SKM-1 (cell line): ENCODE data around the gene CTRL.
A peak's percentile ranks its signal among the peaks of the same experiment; 100 is the strongest.
"Not testable (repeated sequence)": the region's sequence is repeated elsewhere in the genome, so short reads cannot be mapped to it uniquely, and the experiment has no call there.

Experiments used
- DNase-seq: peaks from one replicate; lab custom pipeline; 2025; ENCODE audit not compliant: unreplicated experiment; lab: John Stamatoyannopoulos, UW

CTRL gene

DNA sequence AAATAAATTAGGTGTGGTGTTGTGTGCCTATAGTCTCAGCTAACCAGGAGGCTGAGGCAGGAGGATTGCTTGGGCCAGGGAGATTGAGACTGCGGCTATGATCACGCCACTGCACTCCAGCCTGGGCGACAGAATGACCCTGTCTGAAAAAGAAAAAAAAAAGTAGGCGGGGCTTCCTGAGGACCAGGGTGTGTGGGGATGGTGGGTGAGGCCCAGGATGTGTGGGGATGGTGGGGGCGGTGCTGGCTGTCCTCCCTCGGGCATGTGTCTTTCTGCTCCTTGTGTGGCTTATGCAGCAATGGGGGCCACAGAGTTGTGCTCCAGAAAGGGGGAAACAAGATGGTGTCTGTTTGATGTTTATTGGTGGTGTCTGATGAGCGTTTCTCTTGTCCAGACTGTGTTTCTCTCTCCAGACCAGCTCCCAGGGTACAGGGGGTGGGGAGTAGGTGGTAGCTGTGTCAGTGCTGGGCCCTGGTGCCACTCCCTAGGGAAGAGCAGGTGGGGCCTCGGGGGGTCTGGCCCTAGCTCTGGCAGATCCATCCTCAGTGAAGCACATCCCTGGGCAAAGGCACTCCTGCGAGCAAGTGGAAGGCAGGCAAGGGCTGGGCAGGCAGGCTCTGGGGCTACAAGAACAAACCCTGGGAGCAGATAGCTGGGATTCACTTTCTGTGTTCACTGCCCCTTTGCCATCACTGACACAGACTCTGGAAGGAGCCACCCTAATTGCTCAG is 10.0 kb upstream of the CTRL start:
- no peak for DNase-seq

DNA sequence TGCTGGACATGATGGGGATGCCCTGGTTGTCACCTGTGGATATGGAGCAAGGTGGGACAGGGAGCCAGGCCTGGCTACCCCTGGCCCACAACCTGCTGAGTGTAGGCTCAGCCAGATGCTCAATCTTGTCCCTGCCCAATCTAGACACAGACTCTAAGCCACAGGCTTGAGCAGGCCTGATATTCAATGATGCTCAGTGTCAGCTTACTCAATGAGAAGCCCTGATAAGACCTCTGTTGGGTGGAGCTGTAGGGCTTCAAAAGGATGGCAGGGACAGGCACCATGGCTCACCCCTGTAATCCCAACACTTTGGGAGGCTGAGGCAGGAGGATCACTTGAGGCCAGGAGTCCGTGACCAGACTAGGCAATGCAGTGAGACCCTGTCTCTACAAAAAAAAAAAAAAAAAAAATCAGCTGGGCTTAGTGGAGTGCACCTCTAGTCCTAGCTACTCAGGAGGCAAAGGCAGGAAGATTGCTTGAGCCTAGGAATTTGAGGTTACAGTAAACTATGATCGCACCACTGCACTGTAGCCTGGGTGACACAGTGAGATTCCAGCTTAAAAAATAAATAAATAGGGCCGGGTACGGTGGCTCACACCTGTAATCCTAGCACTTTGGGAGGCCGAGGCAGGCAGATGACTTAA is 8.9 kb upstream of the CTRL start:
- DNase-seq, result no peak

DNA sequence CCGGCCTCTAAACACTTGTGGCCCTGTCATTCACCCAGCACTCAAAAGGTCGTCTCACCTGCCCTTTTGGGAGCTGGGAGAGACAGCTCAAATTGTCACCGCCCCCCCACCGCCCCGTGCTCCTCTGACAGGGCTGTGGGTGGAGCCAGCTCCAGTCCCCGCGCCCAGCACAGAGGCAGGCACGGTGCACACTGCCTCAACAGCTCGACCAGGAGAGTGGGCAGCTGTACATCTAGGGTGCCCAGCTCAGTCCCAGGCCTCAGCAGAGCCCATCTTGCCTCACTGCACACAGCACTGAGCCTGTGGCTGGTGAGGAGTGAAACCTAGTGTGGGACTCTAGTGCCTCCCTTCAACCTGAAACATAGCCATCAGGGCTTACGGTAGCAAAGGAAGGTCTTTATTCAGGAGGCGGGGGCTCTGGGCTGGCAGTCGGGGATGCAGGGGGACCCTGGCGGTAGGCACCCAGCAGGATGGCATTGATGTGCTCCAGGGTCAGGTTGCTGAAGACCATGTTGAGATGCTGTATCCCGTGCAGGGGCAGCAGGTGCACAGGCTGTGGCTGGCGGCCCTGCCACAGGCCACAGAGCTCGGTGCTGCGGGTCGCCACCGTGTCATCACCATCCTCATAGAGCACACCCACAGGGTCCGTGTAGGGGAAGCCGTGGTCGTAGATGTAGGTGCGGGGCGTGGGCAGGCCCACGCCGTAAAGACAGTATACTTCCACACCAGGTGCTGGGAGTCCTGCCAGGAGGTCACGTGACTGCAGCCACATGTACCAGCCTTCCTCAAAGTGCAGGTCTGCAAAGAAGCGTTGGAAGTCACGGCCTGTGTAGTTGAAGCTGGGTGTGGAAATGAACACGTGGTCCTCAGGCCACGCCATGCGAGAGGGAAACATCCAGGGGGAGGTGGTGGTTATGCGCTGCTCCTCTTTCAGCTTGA is 8.1 kb upstream of the CTRL start:
- DNase-seq, result no peak

DNA sequence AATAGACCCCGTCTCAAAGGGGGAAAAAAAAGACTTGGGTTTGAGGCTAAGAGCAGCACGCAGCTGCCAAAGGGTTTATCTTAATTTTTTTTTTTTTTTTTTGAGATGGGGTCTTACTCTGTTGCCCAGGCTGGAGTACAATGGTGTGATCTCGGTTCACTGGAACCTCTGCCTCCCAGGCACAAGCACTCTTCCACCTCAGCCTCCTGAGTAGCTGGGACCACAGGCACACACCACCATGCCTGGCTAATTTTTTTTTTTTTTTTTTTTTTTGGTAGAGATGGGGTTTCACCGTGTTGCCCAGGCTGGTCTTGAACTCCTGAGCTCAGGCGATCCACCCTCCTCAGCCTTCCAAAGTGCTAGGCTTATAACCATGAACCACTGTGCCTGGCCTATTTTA is 6.1 kb upstream of the CTRL start:
- not testable (repeated sequence) for DNase-seq

DNA sequence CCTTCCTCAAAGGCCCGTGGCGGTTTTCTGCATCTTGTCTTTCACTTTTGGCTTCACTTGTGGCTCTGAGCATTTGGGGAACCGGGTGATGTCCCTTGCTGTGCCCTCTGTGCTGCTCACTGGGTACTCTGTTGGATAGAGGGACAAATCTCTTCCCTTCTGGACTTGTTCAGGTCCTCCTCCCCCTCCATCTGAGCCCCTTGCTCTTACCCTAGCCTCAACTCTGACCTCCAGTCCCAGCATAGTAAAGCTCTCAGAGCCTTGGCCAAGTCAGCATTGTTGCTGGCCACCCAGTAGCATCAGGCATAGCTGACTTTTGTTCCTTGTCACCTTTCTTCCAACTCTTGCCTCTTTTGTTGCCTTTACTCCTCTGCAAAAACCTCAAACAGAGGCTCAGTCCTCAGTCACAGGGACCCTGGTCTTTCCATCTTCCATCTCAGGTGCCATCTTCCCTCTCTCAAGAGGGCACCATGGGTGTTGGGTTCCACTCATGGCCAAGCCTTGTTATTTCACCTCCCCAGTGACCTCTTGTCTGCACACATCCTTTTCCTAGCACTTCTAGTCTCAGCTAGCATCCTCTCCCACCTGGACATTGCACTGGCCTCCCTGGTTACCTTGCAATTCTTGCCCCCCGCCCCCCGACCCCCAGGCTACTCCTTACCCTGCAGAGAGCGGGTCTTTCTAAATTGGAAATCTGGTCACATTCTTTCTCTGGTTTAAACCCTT is 5.4 kb upstream of the CTRL start:
- peak; percentile 91 for DNase-seq

DNA sequence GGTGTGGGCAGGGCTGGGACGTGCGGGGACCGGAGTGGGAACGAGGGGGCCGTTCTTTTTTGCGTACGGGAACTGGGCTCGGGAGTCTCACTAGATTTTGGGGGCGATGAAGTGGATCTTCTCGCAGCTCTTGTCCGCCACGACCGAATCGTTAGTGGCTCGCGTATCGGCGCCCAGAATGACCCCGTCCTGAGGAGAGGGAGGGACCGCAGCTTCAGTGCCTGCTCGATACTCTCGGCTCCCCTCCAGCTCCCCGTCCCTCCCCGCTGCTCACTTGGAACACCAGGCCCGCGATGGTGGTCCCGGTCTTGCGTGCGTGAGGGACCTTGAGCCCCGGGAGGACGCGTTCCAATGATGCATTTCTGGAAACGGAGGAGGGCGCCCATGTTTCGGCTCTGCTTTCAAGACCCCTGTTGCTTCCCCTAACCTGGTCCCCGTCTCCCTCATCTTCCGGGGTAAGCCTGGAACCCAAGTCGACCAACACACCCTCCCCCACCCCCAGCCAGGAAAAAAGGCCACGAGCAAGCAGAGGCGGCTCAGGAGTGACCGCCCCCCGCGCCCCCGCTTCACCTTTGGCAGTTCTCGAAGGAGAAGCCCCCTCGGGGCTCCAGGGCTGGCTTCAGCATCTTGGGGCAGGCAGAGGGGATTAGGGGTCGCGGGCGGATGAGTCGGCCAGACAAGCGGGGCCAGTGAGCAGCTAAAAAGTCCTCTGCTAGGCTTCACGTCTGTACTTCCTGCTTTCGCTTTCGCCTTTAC is 4.6 kb upstream of the CTRL start, which contains the start of gene PSMB10:
PSMB10 (minus strand) TSS at position 727 of the 756 bp plus-strand sequence; CDS start at position 626, 101 bp downstream.
- no peak for DNase-seq

DNA sequence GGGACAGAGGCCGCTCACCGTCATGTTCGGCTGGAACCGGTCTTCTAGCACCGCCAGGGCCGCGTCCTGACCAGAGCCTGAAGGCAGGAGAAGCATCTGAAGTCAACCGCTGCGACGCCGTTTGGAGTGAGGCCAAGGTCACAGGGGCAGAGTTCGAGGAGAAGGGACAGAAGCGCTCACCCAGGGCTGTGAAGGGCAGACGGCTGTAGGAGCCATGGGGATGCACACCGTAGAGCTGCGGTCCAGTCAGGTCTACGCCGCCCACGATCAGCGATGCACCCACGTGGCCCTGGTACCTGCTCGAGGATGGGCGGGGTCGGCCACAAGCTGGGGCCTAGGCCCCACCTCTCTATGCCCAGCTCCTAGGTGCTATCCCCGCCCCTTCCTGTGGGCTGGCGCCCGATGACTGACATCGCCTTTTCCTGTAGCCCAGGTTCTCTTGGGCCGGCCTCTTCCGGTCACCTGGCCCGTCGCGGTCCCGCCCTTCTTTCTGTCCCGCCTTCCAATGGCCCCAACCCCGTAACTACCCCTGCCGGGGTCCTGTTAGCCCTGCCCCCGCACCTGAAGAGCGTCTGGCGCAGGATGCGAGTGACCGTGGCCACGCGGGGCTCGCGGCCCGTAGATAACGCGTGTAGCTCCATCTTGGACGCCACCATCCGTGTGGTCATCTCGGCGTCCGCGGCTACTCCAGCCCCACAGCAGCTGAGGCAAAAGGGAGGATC is 3.9 kb upstream of the CTRL start:
- peak; percentile 93 for DNase-seq

DNA sequence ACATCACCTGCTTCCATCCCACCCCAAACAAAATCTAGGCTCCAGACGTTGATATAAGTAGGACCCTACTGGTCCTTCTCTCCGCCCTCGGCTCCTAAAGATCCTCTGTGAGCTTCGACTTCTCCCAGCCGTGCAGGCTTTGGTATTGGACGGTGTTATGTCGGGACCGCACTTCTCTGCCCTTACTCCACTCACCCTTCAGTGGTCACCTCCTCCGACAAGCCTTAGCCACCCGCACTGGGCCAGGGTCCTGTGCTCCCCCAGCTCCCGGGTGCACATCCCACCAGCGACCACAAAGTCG is 3.4 kb upstream of the CTRL start:
- DNase-seq, result no peak

DNA sequence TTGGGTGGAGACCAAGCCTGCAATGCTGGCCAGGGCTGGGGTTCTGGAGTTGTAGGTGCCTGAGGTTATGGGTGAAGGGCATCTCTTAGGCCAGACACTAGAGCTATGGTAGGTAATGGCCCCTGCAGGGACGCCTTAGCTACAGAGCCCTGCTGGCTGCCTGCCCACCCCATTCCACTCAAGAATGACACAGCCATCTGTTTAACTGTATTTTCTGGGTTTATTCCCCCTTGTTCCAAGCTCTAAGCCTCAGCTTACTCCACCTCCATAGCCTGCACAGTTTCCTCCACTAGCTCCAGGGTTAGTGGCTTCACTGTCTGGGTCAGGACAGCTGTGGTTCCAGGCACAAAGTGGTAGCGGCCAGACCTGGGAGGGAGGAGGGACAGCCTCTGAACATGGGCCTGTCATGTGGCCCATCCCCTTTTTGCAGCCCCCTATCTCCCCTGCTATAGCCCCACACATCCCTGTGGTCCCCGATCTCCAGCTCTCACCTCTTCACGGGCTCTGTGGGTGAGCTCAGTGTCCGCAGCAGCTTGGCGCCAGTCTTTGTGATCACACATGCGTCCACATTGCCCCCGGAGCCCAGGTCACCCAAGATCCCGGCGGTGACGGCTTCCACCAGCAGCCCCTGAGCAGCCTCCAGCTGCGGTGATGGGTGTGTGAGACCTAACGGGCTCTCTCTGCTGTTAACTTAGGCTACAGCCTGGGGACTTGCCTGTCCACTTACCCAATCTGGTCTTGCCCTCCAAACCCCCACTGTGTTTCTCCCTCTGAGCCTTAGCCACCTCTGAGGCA is 2.8 kb upstream of the CTRL start:
- DNase-seq, result no peak

DNA sequence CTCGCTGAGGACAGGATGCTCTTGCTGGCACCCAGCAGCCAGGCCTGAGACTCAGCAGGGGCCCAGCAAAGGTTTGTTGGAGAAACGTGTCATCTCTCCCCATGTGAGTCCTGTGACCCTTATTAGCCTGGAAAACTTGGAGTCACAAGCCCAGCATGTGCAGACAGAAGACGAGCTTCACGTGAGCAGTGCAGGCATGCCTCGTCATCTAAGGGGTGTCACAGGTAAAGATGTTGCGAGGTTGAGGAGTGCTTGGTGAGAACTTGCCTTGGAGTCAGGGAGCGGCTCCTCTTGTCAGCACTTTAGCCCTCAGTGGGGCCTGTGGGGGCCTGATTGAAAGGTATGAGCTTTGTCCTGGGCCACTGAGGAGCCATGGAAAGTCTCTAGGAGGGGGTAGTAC is 2.1 kb upstream of the CTRL start:
- DNase-seq, result no peak

DNA sequence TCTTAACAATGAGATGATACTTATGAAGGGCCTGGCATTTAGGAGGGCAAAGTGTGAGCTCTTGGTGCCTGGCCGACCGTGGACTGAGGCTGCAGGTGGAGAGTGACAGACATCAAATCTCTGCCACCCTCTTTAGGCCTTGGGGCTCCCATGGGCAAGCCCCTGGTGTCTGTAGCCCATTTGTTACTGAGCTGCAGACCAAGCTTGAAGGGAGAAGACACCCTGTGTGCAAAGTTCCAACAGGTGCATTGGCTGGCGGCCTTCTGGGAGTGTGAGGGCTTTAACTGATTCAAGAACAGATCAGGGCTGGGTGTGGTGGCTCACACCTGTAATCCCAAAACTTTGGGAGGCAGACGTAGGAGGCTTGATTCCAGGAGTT is 789 bp upstream of the CTRL start:
- DNase-seq, result no peak

DNA sequence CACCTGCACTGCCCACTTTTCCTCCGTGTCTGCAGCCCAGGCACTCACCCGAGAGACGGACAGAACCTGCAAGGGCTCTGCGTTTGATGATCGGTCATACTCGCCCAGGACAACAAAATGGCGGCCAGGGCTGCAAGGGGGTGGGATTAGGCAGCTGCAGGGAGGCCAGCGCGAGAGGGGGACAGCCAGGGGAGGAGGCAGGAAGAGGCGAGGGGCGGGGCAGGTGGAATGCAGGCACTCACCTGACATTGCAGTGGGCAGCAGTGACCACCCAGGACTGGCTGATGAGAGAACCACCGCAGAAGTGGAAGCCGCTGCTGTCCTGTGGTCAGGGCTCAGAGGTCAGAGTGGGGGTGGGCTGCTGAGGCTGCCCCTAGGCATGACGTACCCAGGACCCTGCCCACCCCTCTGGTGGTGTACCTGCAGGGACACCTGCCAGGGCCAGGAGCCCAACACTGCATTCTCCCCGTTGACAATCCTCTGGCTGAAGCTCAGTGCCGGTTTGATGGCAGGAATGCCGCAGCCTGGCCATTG is 917 bp downstream of the CTRL start:
- no peak for DNase-seq

DNA sequence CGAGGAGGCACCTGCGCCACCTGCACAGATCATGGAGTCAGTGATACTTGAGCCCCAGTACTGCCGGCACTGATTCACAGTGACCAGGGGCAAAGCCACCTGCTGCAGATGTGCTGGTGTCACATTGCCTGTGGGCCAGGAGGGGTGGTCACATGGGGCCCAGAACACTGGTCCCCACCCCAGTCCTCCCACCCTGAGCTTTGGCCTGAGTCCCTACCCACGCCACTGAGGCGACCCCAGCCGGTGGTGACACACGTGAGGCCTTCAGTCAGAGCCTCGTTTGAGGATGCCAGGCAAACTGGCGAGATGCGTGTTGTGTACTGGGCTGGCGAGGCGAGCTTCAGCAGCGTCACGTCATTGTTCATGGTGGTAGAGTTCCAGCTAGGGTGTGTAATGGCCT is 1.5 kb downstream of the CTRL start:
- DNase-seq, result no peak

DNA sequence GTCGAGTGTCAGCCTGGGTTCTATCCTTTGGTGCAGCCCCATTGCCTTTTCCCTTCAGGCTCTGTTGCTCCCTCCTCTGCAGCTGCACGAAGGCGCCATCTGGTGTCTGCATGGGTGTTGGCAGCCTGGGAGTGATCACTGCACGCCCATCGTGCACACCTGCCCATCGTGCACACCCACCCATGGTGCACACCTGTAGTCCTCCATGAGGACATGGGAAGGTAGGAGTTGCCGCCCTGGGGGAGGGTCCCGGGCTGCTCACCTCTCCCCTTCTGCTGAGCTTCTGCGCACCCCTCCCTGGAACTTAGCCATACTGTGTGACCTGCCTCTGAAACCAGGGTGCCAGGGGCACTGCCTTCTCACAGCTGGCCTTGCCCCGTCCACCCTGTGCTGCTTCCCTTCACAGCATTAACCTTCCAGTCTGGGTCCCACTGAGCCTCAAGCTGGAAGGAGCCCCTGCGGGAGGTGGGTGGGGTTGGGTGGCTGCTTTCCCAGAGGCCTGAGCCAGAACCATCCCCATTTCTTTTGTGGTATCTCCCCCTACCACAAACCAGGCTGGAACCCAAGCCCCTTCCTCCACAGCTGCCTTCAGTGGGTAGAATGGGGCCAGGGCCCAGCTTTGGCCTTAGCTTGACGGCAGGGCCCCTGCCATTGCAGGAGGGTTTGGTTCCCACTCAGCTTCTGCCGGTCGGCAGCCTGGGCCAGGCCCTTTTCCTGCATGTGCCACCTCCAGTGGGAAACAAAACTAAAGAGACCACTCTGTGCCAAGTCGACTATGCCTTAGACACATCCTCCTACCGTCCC is 2.9 kb downstream of the CTRL start:
- peak; percentile 26 for DNase-seq

DNA sequence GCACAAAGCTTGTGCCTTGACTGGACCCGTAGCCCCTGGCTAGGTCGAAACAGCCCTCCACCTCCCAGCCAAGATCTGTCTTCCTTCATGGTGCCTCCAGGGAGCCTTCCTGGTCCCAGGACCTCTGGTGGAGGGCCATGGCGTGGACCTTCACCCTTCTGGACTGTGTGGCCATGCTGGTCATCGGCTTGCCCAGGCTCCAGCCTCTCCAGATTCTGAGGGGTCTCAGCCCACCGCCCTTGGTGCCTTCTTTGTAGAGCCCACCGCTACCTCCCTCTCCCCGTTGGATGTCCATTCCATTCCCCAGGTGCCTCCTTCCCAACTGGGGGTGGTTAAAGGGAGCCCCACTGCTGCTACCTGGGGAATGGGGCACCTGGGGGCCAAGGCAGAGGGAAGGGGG is 3.5 kb downstream of the CTRL start:
- no peak for DNase-seq

DNA sequence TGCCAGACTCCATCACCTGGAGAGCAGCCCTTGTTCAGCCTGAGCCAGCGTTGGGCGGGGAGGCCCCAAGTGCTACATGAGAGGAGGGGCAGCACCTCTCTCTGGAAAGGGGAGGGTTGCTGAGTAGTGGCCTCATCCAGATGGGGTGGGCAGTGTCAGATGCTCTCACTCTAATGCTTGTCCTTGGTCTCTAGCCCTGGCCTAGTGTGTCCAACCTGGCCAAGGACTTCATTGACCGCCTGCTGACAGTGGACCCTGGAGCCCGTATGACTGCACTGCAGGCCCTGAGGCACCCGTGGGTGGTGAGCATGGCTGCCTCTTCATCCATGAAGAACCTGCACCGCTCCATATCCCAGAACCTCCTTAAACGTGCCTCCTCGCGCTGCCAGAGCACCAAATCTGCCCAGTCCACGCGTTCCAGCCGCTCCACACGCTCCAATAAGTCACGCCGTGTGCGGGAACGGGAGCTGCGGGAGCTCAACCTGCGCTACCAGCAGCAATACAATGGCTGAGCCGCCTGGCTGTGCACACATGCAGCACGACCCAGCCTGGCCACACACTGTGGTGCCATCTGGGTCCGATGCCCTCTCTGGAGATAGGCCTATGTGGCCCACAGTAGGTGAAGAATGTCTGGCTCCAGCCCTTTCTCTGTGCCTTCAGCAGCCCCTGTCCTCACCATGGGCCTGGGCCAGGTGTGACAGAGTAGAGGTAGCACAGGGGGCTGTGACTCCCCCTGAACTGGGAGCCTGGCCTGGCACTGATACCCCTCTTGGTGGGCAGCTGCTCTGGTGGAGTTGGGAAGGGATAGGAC is 4.3 kb downstream of the CTRL start:
- DNase-seq, result no peak

DNA sequence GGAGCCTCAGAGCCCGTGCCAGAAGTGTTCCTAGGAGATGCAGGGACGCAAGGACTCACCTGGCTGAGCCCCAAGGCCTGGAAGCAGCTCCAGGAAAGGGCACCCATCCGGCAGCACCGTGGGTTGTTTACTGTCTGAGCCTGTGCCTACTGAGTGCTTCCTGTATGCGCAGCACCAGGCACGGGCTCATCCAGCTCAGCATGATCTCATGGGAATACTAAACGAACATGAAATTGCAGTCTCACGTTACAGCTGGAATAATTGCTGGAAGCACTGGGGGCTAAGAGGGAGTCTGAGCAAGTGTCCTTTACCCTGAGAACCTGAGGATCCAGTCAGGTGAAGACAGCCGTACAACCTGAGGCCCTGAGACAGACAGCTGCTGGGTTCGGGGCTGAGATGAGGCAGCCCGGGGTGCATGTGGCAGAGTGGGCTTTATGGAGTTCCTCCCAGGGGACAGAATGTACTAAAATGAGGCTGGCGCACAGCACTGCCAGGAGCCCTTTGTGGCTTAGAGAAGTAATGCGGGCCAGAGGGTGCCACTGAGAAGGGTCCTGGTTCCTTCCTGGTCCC is 5.4 kb downstream of the CTRL start:
- DNase-seq, result no peak
